Ishikawa (cell line): ENCODE results near the gene LOXHD1.
A peak's percentile ranks its signal among the peaks of the same experiment; 100 is the strongest.

Experiments
- CEBPB ChIP-seq: IDR thresholded peaks from 2 replicates; pipeline ENCODE4 v1.6.1; 2012
- CREB1 ChIP-seq: IDR thresholded peaks from 2 replicates; pipeline ENCODE4 v1.6.1; 2012; ENCODE audit warnings: low read depth
- EGR1 ChIP-seq: IDR thresholded peaks from 2 replicates; pipeline ENCODE4 v1.6.1; 2012
- EP300 ChIP-seq: IDR thresholded peaks from 2 replicates; pipeline ENCODE4 v1.6.1; 2012; ENCODE audit warnings: borderline replicate concordance
- FOXM1 ChIP-seq: IDR thresholded peaks from 2 replicates; pipeline ENCODE4 v1.6.1; 2012; ENCODE audit warnings: low read depth, borderline replicate concordance
- NFIC ChIP-seq: IDR thresholded peaks from 2 replicates; pipeline ENCODE4 v1.6.1; 2012
- RAD21 ChIP-seq: IDR thresholded peaks from 2 replicates; pipeline ENCODE4 v1.6.1; 2012; ENCODE audit warnings: low read depth
- TAF1 ChIP-seq: IDR thresholded peaks from 2 replicates; pipeline ENCODE4 v1.6.1; 2012; ENCODE audit warnings: low read depth, mild to moderate bottlenecking
- TCF12 ChIP-seq: IDR thresholded peaks from 2 replicates; pipeline ENCODE4 v1.6.1; 2012; ENCODE audit warnings: low read depth
- TEAD4 ChIP-seq: IDR thresholded peaks from 2 replicates; pipeline ENCODE4 v1.6.1; 2012
- YY1 ChIP-seq: IDR thresholded peaks from 2 replicates; pipeline ENCODE4 v1.6.1; 2012; ENCODE audit warnings: low read depth
- ZBTB7A ChIP-seq: IDR thresholded peaks from 2 replicates; pipeline ENCODE4 v1.6.1; 2012; ENCODE audit warnings: low read depth
- TF ChIP-seq, protein P1 (sequence below): IDR thresholded peaks from 2 replicates; pipeline ENCODE4 v1.6.1; 2012; ENCODE audit warnings: low read depth, mild to moderate bottlenecking
- TF ChIP-seq, protein P2 (sequence below): IDR thresholded peaks from 2 replicates; pipeline ENCODE4 v1.6.1; 2012
- TF ChIP-seq, protein P3 (sequence below): IDR thresholded peaks from 2 replicates; pipeline ENCODE4 v1.6.1; 2012

The LOXHD1 gene

DNA sequence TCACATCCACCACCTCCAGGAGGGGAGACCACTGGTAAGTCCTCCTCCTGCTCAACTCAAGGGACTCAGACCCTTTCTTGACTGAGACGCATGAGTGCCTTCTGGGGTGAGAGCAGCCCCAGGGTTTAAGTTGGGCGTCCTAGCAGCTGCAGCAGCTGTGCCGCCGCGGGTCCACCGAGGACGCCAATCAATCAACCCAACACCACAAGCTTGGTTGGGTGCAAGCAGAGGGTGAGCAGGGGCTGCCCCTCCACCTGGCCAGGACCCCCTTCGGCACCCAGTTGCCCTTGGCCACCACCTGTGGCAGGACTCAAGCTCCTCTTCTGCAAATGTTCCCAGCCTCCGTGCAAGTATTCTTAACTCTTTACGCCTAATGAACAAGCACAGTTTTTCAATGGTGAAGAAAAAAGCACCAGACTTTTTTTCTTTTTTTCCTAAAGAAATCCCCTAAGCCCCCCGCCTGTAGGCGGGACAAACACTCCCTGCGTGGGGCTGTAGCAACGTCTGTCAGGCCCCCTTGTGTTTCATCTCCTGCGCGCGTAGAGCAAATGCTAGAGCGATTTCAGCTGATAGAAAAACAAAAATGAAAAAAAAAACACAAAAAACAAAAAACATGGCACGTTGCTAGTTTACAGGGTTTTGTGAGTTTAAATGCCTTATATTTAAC is 197.1 kb downstream of the LOXHD1 start:
- TF ChIP-seq EP300 (no peak), CREB1 (no peak), CEBPB (no peak), TEAD4 (no peak), RAD21 (no peak), TAF1 (no peak), ZBTB7A (no peak), EGR1 (no peak)
- TF ChIP-seq, protein P1, sequence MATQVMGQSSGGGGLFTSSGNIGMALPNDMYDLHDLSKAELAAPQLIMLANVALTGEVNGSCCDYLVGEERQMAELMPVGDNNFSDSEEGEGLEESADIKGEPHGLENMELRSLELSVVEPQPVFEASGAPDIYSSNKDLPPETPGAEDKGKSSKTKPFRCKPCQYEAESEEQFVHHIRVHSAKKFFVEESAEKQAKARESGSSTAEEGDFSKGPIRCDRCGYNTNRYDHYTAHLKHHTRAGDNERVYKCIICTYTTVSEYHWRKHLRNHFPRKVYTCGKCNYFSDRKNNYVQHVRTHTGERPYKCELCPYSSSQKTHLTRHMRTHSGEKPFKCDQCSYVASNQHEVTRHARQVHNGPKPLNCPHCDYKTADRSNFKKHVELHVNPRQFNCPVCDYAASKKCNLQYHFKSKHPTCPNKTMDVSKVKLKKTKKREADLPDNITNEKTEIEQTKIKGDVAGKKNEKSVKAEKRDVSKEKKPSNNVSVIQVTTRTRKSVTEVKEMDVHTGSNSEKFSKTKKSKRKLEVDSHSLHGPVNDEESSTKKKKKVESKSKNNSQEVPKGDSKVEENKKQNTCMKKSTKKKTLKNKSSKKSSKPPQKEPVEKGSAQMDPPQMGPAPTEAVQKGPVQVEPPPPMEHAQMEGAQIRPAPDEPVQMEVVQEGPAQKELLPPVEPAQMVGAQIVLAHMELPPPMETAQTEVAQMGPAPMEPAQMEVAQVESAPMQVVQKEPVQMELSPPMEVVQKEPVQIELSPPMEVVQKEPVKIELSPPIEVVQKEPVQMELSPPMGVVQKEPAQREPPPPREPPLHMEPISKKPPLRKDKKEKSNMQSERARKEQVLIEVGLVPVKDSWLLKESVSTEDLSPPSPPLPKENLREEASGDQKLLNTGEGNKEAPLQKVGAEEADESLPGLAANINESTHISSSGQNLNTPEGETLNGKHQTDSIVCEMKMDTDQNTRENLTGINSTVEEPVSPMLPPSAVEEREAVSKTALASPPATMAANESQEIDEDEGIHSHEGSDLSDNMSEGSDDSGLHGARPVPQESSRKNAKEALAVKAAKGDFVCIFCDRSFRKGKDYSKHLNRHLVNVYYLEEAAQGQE = no peak
- TF ChIP-seq, protein P2, sequence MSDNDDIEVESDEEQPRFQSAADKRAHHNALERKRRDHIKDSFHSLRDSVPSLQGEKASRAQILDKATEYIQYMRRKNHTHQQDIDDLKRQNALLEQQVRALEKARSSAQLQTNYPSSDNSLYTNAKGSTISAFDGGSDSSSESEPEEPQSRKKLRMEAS = no peak
- TF ChIP-seq, protein P3, sequence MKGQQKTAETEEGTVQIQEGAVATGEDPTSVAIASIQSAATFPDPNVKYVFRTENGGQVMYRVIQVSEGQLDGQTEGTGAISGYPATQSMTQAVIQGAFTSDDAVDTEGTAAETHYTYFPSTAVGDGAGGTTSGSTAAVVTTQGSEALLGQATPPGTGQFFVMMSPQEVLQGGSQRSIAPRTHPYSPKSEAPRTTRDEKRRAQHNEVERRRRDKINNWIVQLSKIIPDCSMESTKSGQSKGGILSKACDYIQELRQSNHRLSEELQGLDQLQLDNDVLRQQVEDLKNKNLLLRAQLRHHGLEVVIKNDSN = no peak

DNA sequence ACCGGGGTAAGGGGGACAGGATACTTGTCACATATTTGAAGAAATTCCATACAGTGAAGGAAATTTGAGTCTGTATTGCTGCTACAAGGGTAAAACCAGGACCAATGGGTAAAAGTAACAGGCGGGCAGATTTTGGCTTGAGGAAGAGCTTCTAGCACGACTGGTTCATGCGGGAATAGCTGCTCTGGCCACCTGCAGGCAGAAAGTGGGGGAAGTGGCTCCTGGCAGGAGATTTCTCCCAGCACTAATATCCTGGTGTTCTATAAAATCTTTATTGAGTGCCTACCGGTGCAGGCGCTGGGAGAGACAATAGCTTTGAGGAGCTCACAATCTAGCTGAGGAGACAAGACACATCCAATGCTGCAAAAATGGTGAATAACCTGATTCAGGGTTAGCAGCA is 198.5 kb downstream of the LOXHD1 start:
- no peak for TF ChIP-seq TAF1

DNA sequence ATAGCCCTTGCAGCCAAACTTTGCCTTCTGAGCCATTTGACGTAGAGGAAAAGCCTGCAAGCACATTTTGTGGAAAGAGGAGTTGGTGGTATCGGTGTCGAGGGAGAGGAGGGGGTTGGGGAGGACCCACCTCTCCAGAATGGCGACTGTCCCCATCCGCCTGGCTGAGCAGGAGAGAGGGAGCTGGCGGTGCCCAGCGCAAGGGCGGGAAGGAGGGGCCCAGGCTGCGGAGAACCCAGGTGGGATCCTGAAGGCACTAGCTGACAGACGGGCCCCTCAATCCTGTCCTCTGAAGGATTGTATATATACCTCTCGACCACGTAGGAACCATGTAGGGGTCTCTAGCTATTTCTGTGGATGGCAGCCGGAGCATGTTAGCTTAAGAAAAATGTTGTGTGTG is 200.3 kb downstream of the LOXHD1 start:
- no peak for TF ChIP-seq TEAD4
- no peak for TF ChIP-seq NFIC
- TF ChIP-seq EP300 = no peak
- no peak for TF ChIP-seq FOXM1
- TF ChIP-seq, protein P1 = no peak
- no peak for TF ChIP-seq TCF12

DNA sequence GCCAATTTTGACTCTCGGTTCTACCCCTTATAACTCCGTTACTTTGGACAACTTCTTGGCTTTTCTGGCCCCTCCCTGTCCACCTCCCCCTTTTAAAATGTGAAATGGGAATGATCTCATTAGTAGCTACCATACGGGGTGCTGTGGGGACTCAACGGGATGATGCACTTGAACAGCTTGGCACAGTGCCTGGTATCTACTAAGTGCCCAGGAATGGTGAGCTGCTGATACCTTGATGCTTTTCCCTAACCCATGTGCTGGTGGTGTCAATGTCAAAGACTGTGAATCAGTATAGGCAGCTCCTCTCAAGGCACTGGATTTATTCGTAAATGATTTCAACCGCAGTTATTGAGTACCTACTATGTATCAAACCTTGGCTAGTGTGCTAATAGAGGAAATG is 204.2 kb downstream of the LOXHD1 start:
- TF ChIP-seq NFIC = peak; percentile 70
- TF ChIP-seq EGR1 = no peak
- TF ChIP-seq CEBPB = no peak
- no peak for TF ChIP-seq CREB1
- no peak for TF ChIP-seq YY1
- TF ChIP-seq ZBTB7A = no peak

DNA sequence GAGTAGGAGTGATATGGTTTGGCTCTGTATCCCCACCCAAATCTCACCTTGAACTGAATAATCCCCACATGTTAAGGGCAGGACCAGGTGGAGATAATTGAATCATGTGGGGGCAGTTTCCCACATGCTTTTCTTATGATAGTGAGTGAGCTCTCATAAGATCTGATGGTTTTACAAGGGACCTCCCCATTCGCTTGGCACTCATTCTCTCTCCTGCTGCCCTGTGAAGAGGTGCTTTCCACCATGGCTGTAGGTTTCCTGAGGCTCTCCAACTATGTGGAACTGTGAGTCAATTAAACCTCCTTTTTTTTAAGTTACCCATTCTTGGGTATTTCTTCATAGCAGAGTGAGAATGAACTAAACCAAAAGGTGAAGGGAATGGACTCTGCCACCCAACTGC is 207.5 kb downstream of the LOXHD1 start:
- TF ChIP-seq CEBPB (no peak), FOXM1 (no peak), TEAD4 (no peak), TCF12 (no peak), NFIC (no peak), ZBTB7A (no peak), RAD21 (no peak), EGR1 (no peak), TAF1 (no peak), YY1 (no peak), EP300 (no peak), CREB1 (no peak)
- TF ChIP-seq, protein P2 = no peak
- TF ChIP-seq, protein P3 = no peak
- TF ChIP-seq, protein P1 = no peak
